ENCODE results near the gene PPM1N. TPM values are rescaled to one million over a fixed set of nuclear protein-coding genes. Genes with fewer than 3 reads are reported as not detected.

PPM1N gene
- total and polyA plus RNA-seq, 11 donors, result 0.23 to 2.7 (median 0.65) TPM; not detected in 5

DNA sequence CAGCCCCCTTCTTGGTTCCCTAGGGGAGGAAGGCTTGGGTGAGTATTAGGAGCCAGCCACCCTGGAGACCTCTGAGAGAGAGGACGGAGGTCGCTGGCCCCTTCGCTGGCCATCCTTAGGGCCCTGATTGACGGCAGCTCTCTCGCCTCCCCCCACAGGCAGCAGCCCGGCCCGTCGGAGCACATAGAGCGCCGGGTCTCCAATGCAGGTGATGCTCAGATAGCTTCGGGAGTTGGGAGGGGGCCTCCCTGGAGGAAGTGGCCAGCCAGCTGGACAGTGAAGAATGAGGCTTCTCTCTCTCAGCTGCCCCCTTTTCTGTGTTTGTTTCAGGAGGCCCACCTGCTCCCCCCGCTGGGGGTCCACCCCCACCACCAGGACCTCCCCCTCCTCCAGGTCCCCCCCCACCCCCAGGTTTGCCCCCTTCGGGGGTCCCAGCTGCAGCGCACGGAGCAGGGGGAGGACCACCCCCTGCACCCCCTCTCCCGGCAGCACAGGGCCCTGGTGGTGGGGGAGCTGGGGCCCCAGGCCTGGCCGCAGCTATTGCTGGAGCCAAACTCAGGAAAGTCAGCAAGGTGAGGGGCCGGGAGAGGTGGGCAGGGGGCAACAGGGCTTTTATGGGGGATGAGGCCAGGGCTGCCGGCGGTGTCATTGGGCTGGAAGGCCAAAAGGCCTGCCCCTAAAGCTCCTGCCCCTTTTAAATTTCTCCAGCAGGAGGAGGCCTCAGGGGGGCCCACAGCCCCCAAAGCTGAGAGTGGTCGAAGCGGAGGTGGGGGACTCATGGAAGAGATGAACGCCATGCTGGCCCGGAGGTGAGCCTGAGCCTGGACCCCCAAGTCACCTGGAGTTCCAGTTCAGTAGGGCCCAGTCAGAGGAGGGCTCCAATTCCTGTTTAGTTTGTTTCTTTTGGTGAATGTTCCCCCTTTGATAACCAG, 24.0 kb downstream of the PPM1N start:
- Histone ChIP-seq H3K4me3 (no peak overlapping the region), H3K9me3 (no peaks in the 10 kb centered on the region), H3K36me3 (peaks cover 0 to 99% (median 85%) of the 10 kb centered on the region in 9 donors), H3K27ac (no peak overlapping the region), H3K27me3 (no peaks in the 10 kb centered on the region), H3K4me1 (peaks cover 0 to 46% (median 5%) of the 10 kb centered on the region in 12 donors)
- intact Hi-C loops (cut with DNase I), result loop anchor here in 8 of 10 donors (2.0 to 10.0 kb wide), 7 partner anchors 35 to 160 kb away; no protein-coding TSS in a partner anchor
- peak in 1 of 5 donors; percentile 25 for DNase-seq
- no peak for TF ChIP-seq POLR2A (IDR thresholded peaks at IDR 0.05)
- TF ChIP-seq, protein P1, sequence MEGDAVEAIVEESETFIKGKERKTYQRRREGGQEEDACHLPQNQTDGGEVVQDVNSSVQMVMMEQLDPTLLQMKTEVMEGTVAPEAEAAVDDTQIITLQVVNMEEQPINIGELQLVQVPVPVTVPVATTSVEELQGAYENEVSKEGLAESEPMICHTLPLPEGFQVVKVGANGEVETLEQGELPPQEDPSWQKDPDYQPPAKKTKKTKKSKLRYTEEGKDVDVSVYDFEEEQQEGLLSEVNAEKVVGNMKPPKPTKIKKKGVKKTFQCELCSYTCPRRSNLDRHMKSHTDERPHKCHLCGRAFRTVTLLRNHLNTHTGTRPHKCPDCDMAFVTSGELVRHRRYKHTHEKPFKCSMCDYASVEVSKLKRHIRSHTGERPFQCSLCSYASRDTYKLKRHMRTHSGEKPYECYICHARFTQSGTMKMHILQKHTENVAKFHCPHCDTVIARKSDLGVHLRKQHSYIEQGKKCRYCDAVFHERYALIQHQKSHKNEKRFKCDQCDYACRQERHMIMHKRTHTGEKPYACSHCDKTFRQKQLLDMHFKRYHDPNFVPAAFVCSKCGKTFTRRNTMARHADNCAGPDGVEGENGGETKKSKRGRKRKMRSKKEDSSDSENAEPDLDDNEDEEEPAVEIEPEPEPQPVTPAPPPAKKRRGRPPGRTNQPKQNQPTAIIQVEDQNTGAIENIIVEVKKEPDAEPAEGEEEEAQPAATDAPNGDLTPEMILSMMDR (IDR thresholded peaks at IDR 0.05), result no peak
- 76 to 90% (median 86%) methylated on average over 22 to 24 of the region's 24 CpGs for WGBS, 4 donors
- ATAC-seq, result no peak

DNA sequence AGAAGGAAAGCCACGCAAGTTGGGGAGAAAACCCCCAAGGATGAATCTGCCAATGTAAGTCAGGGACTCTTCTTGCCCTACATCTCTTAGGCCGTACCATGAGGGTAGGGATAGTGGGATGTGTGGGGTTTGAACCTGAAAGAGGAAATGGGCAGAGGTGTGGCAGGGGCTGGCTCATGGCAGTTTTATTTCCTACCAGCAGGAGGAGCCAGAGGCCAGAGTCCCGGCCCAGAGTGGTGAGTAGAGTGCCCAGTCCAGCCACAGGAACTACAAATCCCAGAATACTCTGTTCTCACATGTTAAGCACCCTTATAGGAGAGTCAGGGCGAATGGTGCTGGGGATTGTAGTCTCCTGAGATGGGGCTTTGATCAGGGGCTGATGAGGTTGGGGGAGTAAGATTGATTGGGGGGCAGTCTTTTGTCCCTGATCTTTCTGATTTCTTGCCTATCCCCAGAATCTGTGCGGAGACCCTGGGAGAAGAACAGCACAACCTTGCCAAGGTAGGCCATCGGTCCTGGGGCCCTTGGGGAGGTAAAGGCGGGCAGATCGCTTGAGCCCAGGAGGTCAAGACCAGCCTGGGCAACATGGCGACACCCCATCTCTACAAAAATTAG, 25.5 kb downstream of the PPM1N start:
- WGBS, 4 donors, result 69 to 73% (median 71%) methylated on average over 7 to 9 of the region's 9 CpGs
- DNase-seq, result peak; percentile 77 to 85 (median 78)
- H3K27ac ChIP-seq, result peak overlapping the region in 8 of 12 donors; percentile 23 to 74 (median 58)
- H3K9me3 ChIP-seq, result no peaks in the 10 kb centered on the region
- H3K27me3 ChIP-seq, result no peaks in the 10 kb centered on the region
- intact Hi-C loops (cut with DNase I), result loop anchor here (1.0 to 10.0 kb wide), 12 partner anchors 34 to 159 kb away; no protein-coding TSS in a partner anchor
- no peak overlapping the region for H3K4me3 ChIP-seq
- peaks cover under 1 to 50% (median 11%) of the 10 kb centered on the region in 12 donors for H3K4me1 ChIP-seq
- peak; percentile 90 to 94 (median 94) for ATAC-seq
- TF ChIP-seq, protein P1 (IDR thresholded peaks at IDR 0.05), result peak; percentile 82 to 97 (median 90)
- TF ChIP-seq POLR2A (IDR thresholded peaks at IDR 0.05), result no peak
- H3K36me3 ChIP-seq, result peaks cover 0 to 91% (median 71%) of the 10 kb centered on the region in 9 donors

DNA sequence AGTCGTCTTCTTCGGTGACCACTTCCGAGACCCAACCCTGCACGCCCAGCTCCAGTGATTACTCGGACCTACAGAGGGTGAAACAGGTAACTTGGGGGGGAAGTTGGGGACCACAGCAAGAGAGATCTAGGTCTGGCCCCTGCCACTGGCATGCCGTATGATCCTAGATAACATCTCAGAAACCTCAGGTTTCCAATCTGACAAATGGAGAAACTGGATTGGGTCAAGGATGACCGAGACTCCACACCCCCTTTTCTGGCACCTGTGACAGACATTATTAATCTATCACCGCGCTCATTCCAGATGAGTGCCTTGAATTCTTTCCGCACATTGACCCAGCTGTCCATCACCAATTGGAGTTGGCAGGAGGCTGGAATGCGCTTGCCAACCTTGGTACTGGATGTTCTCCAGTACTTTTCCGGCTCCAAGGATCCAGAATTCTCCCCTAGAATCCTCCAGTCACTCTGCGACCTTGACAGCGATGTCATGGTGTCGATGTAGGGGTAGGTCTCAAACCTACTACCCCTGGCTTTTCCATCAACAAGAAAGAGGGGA, 26.4 kb downstream of the PPM1N start:
- TF ChIP-seq POLR2A (IDR thresholded peaks at IDR 0.05), result no peak
- TF ChIP-seq, protein P1 (IDR thresholded peaks at IDR 0.05), result no peak
- intact Hi-C loops (cut with DNase I), result loop anchor here (1.0 to 10.0 kb wide), 9 partner anchors 33 to 158 kb away; no protein-coding TSS in a partner anchor
- Histone ChIP-seq H3K4me1 (peaks cover 6 to 56% (median 17%) of the 10 kb centered on the region in 12 donors), H3K27ac (peak overlapping the region in 9 of 12 donors; percentile 29 to 74 (median 59)), H3K27me3 (peaks cover 0 to under 1% (median 0%) of the 10 kb centered on the region in 9 donors), H3K36me3 (peaks cover 0 to 82% (median 63%) of the 10 kb centered on the region in 9 donors), H3K4me3 (no peak overlapping the region), H3K9me3 (no peaks in the 10 kb centered on the region)
- DNase-seq (peak in 1 of 5 donors; percentile 66), ATAC-seq (peak; percentile 18 to 41 (median 28))
- WGBS, 4 donors, result 74 to 85% (median 80%) methylated on average over 15 of the region's 15 CpGs
